NT2/D1 (cell line): ENCODE results near the gene IFITM5.
A peak's percentile ranks its signal among the peaks of the same experiment; 100 is the strongest.

Experiments used
- DNase-seq: peaks from one replicate; pipeline ENCODE4 v3.0.0-alpha.2; 2011; ENCODE audit warnings: low read depth, low spot score
- H3K27me3 ChIP-seq: 2 replicates; pipeline ENCODE4 v1.6.0; 2011; ENCODE audit warnings: mild to moderate bottlenecking; ENCODE audit not compliant: insufficient read length, insufficient read depth
- H3K36me3 ChIP-seq: 2 replicates; pipeline ENCODE4 v1.6.1; 2011; ENCODE audit warnings: mild to moderate bottlenecking, low read length, mixed read lengths; ENCODE audit not compliant: insufficient read depth, insufficient read length
- H3K4me1 ChIP-seq: 2 replicates; pipeline ENCODE4 v1.5.1; 2011; ENCODE audit not compliant: insufficient read depth, insufficient read length
- H3K4me3 ChIP-seq: 2 replicates; pipeline ENCODE4 v1.5.1; 2011; ENCODE audit warnings: low read depth; ENCODE audit not compliant: insufficient read length
- H3K9ac ChIP-seq: 2 replicates; pipeline ENCODE4 v1.6.0; 2011; ENCODE audit warnings: low read depth; ENCODE audit not compliant: insufficient read length
- H3K9me3 ChIP-seq: 2 replicates; pipeline ENCODE4 v1.5.1; 2011; ENCODE audit warnings: mild to moderate bottlenecking, low read length; ENCODE audit not compliant: insufficient read depth
- SUZ12 ChIP-seq: IDR thresholded peaks from 2 replicates; pipeline ENCODE4 v1.6.1; 2011; ENCODE audit not compliant: insufficient read length, insufficient read depth; ENCODE audit errors: extremely low read depth
- YY1 ChIP-seq: IDR thresholded peaks from 2 replicates; pipeline ENCODE4 v1.6.1; 2011; ENCODE audit not compliant: insufficient read length, insufficient read depth
- ZNF274 ChIP-seq: IDR thresholded peaks from 2 replicates; pipeline ENCODE4 v1.6.1; 2011; ENCODE audit warnings: mild to moderate bottlenecking, low read depth, low read length

Gene IFITM5

GRCh38 chr11:299081-299891 is at the start of gene IFITM5:
IFITM5 (minus strand) TSS chr11:299526; CDS start chr11:299490, 36 bp downstream.
- TF ChIP-seq SUZ12 (no peak), YY1 (no peak), ZNF274 (no peak)
- H3K36me3 ChIP-seq, result peaks cover 21% of the 10 kb centered on the region
- peaks cover 29% of the 10 kb centered on the region for H3K4me1 ChIP-seq
- peak within 1 kb of the TSS; percentile 8 for H3K9ac ChIP-seq
- no peaks in the 10 kb centered on the region for H3K27me3 ChIP-seq
- no peaks in the 10 kb centered on the region for H3K9me3 ChIP-seq
- DNase-seq, result no peak
- H3K4me3 ChIP-seq, result no peak within 1 kb of the TSS

DNA sequence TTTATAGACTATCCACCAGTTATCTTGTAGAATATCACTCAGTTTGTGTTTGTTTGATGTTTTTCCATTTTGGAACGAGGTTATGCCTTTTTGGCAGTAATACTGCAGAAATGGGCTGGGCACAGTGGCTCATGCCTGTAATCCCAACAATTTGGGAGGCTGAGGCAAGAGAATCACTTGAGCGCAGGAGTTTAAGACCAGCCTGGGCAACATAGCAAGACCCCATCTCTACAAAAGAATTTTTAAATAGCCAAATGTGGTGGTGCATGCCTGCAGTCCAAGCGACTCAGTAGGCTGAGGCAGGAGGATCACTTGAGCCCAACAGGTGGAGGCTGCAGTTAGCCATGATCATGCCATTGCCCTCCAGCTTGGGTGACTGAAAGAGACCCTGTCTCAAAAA is 47.2 kb upstream of the IFITM5 start:
- Histone ChIP-seq H3K9ac (no peak overlapping the region), H3K36me3 (no peaks in the 10 kb centered on the region), H3K27me3 (no peaks in the 10 kb centered on the region), H3K4me3 (no peak overlapping the region), H3K9me3 (peaks cover 4% of the 10 kb centered on the region; the same call in 1 of the 2 replicates), H3K4me1 (peaks cover 8% of the 10 kb centered on the region)
- TF ChIP-seq ZNF274, result no peak
- TF ChIP-seq SUZ12, result no peak
- no peak for DNase-seq

- Histone ChIP-seq H3K9ac (no peak overlapping the region), H3K4me3 (no peak overlapping the region), H3K27me3 (no peaks in the 10 kb centered on the region), H3K9me3 (peaks cover 8% of the 10 kb centered on the region; the same call in 1 of the 2 replicates), H3K36me3 (no peaks in the 10 kb centered on the region), H3K4me1 (peaks cover 3% of the 10 kb centered on the region)
- DNase-seq, result no peak
- no peak for TF ChIP-seq ZNF274
- TF ChIP-seq SUZ12, result no peak
- TF ChIP-seq YY1, result no peak
Observed at GRCh38 chr11:344836-345578, 45.7 kb upstream of the IFITM5 start.

DNA sequence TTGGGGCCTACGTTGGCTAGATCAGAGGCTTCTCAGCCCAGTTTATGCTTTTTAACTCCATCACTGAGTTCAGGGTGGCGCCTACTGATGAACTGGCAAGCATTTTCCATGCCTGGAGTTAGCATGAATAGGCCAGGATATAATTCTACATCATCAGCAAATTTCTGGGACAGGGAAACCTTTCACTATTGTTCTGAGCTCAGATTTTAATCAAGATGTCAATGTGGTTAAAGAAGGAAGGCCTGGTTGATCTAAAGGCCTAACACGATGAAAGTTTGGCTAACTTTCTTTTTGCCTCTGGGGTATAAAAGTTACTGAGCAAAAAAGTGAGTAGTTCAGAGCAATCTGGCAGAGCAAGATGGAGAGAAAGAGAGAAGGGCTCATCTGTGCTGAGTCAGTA is 43.0 kb upstream of the IFITM5 start:
- no peak overlapping the region for H3K9ac ChIP-seq

DNA sequence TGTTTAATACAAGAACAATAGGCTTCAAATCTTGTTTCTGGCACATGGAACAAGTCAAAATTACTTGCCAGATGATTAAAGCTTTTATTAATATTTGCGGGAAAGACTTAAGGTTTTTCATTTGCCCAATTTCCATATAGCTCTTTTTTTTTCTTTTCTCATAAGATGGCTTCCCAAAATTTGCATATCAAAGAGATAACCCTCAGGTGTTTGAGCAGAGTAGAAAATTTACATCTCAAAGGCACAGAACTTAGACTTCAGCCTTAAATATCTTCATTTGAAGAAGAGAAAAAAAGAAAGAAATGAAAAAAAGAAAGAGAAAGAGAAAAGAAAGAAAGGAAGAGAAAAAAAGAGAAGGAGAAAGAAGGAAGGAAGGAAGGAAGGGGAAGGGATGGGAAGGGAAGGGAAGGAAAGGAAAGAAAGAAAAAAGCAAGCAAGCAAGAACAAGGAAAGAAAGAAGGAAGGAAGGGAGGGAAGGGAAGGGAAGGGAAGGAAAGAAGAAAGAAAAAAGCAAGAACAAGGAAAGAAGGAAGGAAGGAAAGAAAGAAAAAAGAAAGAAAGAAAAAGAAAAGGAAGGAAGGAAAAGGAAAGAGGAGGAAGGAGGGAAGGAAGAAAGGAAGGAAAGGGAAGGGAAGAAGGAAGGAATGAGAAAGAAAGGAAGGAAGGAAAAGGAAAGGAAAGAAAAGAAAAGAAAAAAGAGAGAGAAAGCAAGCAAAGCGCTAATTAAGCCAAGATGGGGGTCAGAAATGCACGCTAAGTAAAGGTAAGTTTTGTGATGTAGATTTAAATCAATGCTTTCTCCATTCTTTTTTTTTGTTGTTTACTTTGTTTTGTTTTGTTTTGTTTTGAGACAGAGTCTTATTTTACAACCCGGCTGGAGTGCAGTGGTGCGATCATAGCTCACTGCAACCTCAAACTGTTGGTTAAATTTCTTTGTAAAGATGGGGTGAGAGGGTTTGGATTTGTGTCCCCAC is 41.5 kb upstream of the IFITM5 start:
- Histone ChIP-seq H3K4me3 (no peak overlapping the region), H3K9ac (no peak overlapping the region), H3K36me3 (no peaks in the 10 kb centered on the region), H3K27me3 (no peaks in the 10 kb centered on the region), H3K4me1 (peaks cover 9% of the 10 kb centered on the region), H3K9me3 (peaks cover 8% of the 10 kb centered on the region; the same call in 1 of the 2 replicates)
- TF ChIP-seq ZNF274, result no peak
- no peak for TF ChIP-seq YY1
- no peak for TF ChIP-seq SUZ12
- no peak for DNase-seq

More for the DNA sequence above, 43.0 kb upstream of the IFITM5 start:
- peaks cover 8% of the 10 kb centered on the region; the same call in 1 of the 2 replicates for H3K9me3 ChIP-seq
- no peak overlapping the region for H3K4me3 ChIP-seq
- H3K4me1 ChIP-seq, result peaks cover 3% of the 10 kb centered on the region
- no peaks in the 10 kb centered on the region for H3K36me3 ChIP-seq
- DNase-seq, result no peak
- TF ChIP-seq YY1, result no peak
- TF ChIP-seq SUZ12, result no peak
- no peak for TF ChIP-seq ZNF274
- H3K27me3 ChIP-seq, result no peaks in the 10 kb centered on the region

- Histone ChIP-seq H3K4me1 (peaks cover 14% of the 10 kb centered on the region), H3K27me3 (no peaks in the 10 kb centered on the region), H3K4me3 (no peak overlapping the region), H3K36me3 (no peaks in the 10 kb centered on the region), H3K9me3 (peaks cover 8% of the 10 kb centered on the region; the same call in 1 of the 2 replicates), H3K9ac (no peak overlapping the region)
- TF ChIP-seq ZNF274, result no peak
- TF ChIP-seq SUZ12, result no peak
- TF ChIP-seq YY1, result no peak
- DNase-seq, result no peak
Observed at GRCh38 chr11:339963-340362, 40.6 kb upstream of the IFITM5 start.

GRCh38 chr11:337711-338110 is 38.4 kb upstream of the IFITM5 start:
- Histone ChIP-seq H3K4me1 (peaks cover 22% of the 10 kb centered on the region), H3K36me3 (no peaks in the 10 kb centered on the region), H3K4me3 (no peak overlapping the region), H3K9me3 (peaks cover 16% of the 10 kb centered on the region), H3K9ac (no peak overlapping the region), H3K27me3 (no peaks in the 10 kb centered on the region)
- TF ChIP-seq ZNF274, result no peak
- TF ChIP-seq SUZ12, result no peak
- no peak for TF ChIP-seq YY1
- DNase-seq, result no peak
